ENCODE data around the gene TSG101. TPM values are rescaled to one million over a fixed set of nuclear protein-coding genes. Genes with fewer than 3 reads are reported as not detected.

TSG101 gene
- polyA plus RNA-seq, 1 donor = 103 TPM

Other genes starting within 250 kb of the TSG101 start
- gene HPS5, start 204.8 kb downstream of the TSG101 start, polyA plus RNA-seq (ENCODE audit: insufficient read length) = 10.9 TPM
- 33.2 TPM for gene GTF2H1, start 204.4 kb downstream of the TSG101 start, polyA plus RNA-seq (ENCODE audit: insufficient read length)
- 528 TPM for gene LDHA, start 132.4 kb downstream of the TSG101 start, polyA plus RNA-seq (ENCODE audit: insufficient read length)
- 0.61 TPM for gene LDHC, start 114.6 kb downstream of the TSG101 start, polyA plus RNA-seq (ENCODE audit: insufficient read length)
- 0.22 TPM for gene LDHAL6A, start 71.1 kb downstream of the TSG101 start, polyA plus RNA-seq (ENCODE audit: insufficient read length)
- 13.6 TPM for gene UEVLD, start 61.8 kb upstream of the TSG101 start, polyA plus RNA-seq (ENCODE audit: insufficient read length)
- 8.1 TPM for gene MISFA, start 72.8 kb upstream of the TSG101 start, polyA plus RNA-seq (ENCODE audit: insufficient read length)
- 12.9 TPM for gene SPTY2D1, start 107.4 kb upstream of the TSG101 start, polyA plus RNA-seq (ENCODE audit: insufficient read length)
- gene TMEM86A, start 171.8 kb upstream of the TSG101 start, polyA plus RNA-seq (ENCODE audit: insufficient read length) = 4.0 TPM
- gene IGSF22, start 199.2 kb upstream of the TSG101 start, polyA plus RNA-seq (ENCODE audit: insufficient read length) = 2.9 TPM